ENCODE measurements around the gene SF3A2. TPM values are rescaled to one million over a fixed set of nuclear protein-coding genes. Genes with fewer than 3 reads are reported as not detected.

Gene SF3A2
- total RNA-seq, 1 experiment from 2014 or later: 184 TPM

DNA sequence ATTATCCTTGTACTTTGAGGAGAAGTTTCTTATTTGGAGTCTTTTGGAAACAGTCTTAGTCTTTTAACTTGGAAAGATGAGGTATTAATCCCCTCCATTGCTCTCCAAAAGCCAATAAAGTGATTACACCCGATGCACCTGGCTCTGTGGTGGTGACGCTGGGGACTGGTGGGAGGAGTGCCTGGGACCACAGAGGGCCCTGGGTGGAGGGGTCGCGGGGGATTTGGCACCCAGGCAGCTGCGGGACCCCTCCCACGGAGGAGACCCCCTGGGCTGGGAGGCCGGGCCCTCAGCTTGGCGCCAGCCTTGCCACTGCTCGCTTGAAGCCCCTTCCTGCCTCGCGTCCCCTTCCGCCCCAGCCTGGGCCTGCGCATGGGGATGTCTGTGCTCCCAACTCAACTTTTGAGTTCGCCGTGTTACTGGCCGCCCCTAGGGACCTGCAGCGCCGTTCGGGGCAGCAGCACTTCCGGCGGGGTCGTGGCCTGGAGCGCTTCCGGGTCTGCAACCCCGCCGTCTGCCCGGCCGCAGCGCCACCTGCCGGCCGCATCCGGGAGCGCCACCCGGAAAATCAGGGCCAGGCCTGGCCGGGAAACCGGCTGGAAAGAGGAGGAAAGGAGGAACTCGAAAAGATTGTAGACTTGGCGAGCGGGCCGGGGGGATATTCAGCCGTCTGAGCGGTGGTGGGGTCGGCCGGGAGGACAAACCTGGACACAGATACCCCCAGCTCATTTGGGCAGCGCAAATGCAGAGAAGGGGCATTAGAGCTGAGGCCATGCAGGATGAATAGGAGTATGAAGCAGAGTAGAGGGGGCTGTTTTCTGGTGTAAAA lies 36.9 kb downstream of the SF3A2 start (continued):
- TF ChIP-seq, protein P1, sequence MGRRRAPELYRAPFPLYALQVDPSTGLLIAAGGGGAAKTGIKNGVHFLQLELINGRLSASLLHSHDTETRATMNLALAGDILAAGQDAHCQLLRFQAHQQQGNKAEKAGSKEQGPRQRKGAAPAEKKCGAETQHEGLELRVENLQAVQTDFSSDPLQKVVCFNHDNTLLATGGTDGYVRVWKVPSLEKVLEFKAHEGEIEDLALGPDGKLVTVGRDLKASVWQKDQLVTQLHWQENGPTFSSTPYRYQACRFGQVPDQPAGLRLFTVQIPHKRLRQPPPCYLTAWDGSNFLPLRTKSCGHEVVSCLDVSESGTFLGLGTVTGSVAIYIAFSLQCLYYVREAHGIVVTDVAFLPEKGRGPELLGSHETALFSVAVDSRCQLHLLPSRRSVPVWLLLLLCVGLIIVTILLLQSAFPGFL (CRISPR knock-in tag; IDR thresholded peaks at IDR 0.05; ENCODE audit: borderline replicate concordance): peak; percentile 34; the same call in 1 of the 2 replicates
- TF ChIP-seq ELF4 (CRISPR knock-in tag; IDR thresholded peaks at IDR 0.05; ENCODE audit: low read depth) (0 out of 2 replicates have a peak, but pooled peaks have one; percentile 49), GRHL2 (CRISPR knock-in tag; IDR thresholded peaks at IDR 0.05; ENCODE audit: insufficient replicate concordance, severe bottlenecking) (no peak), NR2C2 (CRISPR knock-in tag; IDR thresholded peaks at IDR 0.05) (peak; percentile 94), NR1H2 (CRISPR knock-in tag; IDR thresholded peaks at IDR 0.05) (no peak), IRF2 (CRISPR knock-in tag; IDR thresholded peaks at IDR 0.05; ENCODE audit: borderline replicate concordance, low read depth) (no peak)
- TF ChIP-seq, protein P2, sequence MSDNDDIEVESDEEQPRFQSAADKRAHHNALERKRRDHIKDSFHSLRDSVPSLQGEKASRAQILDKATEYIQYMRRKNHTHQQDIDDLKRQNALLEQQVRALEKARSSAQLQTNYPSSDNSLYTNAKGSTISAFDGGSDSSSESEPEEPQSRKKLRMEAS (CRISPR knock-in tag; IDR thresholded peaks at IDR 0.05): peak; percentile 73
- TF ChIP-seq, protein P3, sequence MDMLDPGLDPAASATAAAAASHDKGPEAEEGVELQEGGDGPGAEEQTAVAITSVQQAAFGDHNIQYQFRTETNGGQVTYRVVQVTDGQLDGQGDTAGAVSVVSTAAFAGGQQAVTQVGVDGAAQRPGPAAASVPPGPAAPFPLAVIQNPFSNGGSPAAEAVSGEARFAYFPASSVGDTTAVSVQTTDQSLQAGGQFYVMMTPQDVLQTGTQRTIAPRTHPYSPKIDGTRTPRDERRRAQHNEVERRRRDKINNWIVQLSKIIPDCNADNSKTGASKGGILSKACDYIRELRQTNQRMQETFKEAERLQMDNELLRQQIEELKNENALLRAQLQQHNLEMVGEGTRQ (CRISPR knock-in tag; IDR thresholded peaks at IDR 0.05): no peak
- TF ChIP-seq, protein P4, sequence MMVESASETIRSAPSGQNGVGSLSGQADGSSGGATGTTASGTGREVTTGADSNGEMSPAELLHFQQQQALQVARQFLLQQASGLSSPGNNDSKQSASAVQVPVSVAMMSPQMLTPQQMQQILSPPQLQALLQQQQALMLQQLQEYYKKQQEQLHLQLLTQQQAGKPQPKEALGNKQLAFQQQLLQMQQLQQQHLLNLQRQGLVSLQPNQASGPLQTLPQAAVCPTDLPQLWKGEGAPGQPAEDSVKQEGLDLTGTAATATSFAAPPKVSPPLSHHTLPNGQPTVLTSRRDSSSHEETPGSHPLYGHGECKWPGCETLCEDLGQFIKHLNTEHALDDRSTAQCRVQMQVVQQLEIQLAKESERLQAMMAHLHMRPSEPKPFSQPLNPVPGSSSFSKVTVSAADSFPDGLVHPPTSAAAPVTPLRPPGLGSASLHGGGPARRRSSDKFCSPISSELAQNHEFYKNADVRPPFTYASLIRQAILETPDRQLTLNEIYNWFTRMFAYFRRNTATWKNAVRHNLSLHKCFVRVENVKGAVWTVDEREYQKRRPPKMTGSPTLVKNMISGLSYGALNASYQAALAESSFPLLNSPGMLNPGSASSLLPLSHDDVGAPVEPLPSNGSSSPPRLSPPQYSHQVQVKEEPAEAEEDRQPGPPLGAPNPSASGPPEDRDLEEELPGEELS (CRISPR knock-in tag; IDR thresholded peaks at IDR 0.05): 0 out of 2 replicates have a peak, but pooled peaks have one; percentile 62
- TF ChIP-seq, protein P5, sequence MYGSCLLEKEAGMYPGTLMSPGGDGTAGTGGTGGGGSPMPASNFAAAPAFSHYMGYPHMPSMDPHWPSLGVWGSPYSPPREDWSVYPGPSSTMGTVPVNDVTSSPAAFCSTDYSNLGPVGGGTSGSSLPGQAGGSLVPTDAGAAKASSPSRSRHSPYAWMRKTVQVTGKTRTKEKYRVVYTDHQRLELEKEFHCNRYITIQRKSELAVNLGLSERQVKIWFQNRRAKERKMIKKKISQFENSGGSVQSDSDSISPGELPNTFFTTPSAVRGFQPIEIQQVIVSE (CRISPR knock-in tag; IDR thresholded peaks at IDR 0.05; ENCODE audit: borderline replicate concordance): no peak
- TF ChIP-seq, protein P6, sequence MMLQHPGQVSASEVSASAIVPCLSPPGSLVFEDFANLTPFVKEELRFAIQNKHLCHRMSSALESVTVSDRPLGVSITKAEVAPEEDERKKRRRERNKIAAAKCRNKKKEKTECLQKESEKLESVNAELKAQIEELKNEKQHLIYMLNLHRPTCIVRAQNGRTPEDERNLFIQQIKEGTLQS (CRISPR knock-in tag; conservative IDR thresholded peaks at IDR 0.05): no peak
- TF ChIP-seq, protein P7, sequence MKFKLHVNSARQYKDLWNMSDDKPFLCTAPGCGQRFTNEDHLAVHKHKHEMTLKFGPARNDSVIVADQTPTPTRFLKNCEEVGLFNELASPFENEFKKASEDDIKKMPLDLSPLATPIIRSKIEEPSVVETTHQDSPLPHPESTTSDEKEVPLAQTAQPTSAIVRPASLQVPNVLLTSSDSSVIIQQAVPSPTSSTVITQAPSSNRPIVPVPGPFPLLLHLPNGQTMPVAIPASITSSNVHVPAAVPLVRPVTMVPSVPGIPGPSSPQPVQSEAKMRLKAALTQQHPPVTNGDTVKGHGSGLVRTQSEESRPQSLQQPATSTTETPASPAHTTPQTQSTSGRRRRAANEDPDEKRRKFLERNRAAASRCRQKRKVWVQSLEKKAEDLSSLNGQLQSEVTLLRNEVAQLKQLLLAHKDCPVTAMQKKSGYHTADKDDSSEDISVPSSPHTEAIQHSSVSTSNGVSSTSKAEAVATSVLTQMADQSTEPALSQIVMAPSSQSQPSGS (CRISPR knock-in tag; IDR thresholded peaks at IDR 0.05; ENCODE audit: borderline replicate concordance, low read depth): no peak

DNA sequence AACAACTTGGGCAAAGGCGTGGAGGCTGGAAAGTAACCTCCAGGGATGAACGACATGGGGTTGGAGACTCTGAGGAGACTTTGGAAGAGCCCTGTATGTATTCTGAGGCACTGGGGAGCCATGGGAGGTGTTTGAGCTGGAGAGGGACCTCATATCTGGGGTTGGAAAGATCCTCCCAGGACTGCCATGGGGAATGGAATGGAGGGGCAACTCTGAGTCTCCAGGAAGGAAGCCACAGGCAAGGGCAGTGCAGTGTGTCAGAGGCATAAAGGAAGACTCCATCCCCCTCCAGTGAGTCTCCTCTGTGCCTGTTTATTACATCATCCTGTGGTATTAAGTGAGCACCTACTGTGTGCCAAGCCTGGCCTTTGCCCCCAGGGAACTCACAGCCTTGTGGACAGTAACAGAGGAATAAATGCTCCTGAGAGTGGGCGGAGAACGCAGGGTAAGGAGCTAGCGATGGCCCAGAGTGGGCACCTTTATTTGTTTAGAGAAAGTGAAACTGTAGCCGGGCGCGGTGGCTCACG lies 37.6 kb downstream of the SF3A2 start:
- H3K4me3 Mint-ChIP-seq: peak overlapping the region; percentile 59
- H3K27ac Mint-ChIP-seq: peak overlapping the region; percentile 98
- ChIA-PET POLR2A (interaction anchor here (0.5 to 0.9 kb wide), 2 partner anchors 21 to 471 kb away, joined by 3 to 5 read pairs; no protein-coding TSS in a partner anchor), CTCF (interaction anchor here (0.5 to 4.4 kb wide), 23 partner anchors 13 to 523 kb away, joined by 3 to 42 read pairs (median 4); partner anchors contain the start of gene LSM7)
- ATAC-seq (no peak), DNase-seq (ENCODE audit: low spot score) (no peak)
- H3K27me3 Mint-ChIP-seq (ENCODE audit: low read depth): no peaks in the 10 kb centered on the region; the same call in 1 of the 2 replicates
- H3K9me3 Mint-ChIP-seq: no peaks in the 10 kb centered on the region
- TF ChIP-seq CBFB (CRISPR knock-in tag; IDR thresholded peaks at IDR 0.05; ENCODE audit: low read depth) (0 out of 2 replicates have a peak, but pooled peaks have one; percentile 5), ZNF671 (CRISPR knock-in tag; IDR thresholded peaks at IDR 0.05) (no peak)
- TF ChIP-seq, protein P8, sequence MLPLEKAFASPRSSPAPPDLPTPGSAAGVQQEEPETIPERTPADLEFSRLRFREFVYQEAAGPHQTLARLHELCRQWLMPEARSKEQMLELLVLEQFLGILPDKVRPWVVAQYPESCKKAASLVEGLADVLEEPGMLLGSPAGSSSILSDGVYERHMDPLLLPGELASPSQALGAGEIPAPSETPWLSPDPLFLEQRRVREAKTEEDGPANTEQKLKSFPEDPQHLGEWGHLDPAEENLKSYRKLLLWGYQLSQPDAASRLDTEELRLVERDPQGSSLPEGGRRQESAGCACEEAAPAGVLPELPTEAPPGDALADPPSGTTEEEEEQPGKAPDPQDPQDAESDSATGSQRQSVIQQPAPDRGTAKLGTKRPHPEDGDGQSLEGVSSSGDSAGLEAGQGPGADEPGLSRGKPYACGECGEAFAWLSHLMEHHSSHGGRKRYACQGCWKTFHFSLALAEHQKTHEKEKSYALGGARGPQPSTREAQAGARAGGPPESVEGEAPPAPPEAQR (CRISPR knock-in tag; IDR thresholded peaks at IDR 0.05): no peak
- H3K4me1 Mint-ChIP-seq: peaks cover 22% of the 10 kb centered on the region
- H3K36me3 Mint-ChIP-seq: peaks cover 8% of the 10 kb centered on the region
